GM21717 (cell line): ENCODE results near the gene PTPN2.
"Not testable (repeated sequence)": the region's sequence is repeated elsewhere in the genome, so short reads cannot be mapped to it uniquely, and the experiment has no call there.

Experiments
- ATAC-seq: cut with Tn5 transposase; IDR thresholded peaks from one replicate; pipeline ENCODE4 v1.9.1; 2021; ENCODE audit warnings: mild to moderate bottlenecking, moderate library complexity; ENCODE audit not compliant: unreplicated experiment

Gene PTPN2

DNA sequence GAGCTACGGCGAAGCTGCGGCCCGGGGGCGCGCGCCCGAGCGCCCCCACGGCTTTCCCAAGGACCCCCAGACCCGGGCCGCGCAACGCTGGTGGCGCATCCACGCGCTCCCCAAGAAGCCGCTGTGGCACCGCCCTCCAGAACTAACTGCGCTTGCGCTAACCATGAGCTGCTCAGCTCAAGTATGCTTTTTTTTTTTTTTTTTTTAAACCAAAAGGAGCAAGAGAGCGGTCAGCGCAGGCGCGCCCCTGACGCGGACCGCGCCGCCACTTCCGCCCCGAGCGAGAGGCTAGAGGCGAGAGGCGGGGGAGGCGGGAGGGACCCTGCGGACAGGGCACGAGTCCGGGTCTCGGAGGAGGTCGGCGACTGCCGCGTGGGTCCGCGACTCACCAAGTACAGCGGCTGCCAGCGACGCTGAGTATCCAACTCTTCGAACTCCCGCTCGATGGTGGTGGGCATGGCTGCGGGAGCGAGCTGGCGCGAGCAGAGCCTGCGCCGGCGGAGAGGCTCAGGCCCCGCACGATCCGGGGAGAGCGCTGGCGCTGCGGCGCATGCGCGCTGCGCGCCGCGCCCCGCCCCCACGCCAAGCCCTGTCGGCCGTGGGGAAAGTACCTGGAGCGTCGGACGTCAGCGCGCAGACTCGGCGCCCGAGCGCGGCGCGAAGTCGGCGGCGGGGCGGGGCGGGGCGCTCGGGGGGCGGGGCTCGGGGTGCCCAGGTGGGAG, at the start of gene PTPN2:
TSS of gene PTPN2 (minus strand) at position 554 of the 722 bp plus-strand sequence. CDS start at position 458, 96 bp downstream.
- ATAC-seq = peak; percentile 53

DNA sequence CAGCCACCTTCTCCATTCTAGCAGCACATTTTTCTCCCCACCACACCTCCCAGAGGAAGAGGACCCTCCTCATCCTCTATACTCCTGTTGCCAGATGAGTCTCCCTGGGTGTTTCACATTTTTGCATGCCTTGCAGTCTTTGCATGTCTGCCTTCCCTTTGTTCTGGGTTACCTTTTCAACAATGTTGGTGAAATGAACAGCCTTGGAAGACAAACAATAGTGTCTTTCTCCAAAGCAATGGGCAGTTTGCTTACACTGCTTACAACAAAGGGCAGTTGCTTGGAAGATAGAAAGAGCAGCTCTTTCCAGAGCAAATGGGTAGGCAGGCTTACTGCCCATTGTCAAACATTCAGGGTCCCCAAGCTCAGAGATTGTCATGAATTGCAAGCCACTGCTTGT, 49.3 kb upstream of the PTPN2 start:
- no peak for ATAC-seq

DNA sequence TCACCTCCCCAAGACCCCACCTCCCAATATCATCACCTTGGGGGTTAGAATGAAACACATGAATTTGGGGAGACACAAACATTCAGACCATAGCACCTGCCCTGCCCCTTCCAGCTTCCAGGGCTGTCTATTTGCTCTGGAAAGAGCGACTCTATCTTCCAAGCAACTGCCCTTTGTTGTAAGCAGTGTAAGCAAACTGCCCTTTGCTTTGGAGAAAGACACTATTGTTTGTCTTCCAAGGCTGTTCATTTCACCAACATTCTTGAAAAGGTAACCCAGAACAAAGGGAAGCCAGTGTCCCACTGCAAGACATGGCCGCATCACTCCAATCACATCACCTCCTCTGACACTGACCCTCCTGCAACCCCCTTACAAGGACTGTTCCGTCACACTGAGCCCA, 46.9 kb upstream of the PTPN2 start:
- no peak for ATAC-seq

DNA sequence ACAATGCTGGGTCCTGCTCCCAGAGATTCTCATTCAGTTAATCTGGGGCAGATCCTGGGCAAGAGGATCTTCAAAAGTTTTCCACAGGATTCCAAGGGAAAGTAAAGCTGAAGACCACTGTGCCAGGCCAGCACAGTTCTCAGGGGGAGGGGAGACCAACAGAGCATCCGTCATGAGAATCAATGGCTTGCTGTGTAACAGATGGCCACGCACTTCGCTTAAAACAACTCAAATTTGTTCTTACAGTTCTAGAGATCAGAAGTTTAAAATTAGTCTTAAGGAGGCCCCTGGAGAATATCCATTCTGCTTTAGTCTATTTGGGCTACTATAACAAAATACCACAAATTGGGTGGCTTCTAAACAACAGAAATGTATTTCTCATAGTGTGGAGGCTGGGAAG, 46.3 kb upstream of the PTPN2 start:
- no peak for ATAC-seq

DNA sequence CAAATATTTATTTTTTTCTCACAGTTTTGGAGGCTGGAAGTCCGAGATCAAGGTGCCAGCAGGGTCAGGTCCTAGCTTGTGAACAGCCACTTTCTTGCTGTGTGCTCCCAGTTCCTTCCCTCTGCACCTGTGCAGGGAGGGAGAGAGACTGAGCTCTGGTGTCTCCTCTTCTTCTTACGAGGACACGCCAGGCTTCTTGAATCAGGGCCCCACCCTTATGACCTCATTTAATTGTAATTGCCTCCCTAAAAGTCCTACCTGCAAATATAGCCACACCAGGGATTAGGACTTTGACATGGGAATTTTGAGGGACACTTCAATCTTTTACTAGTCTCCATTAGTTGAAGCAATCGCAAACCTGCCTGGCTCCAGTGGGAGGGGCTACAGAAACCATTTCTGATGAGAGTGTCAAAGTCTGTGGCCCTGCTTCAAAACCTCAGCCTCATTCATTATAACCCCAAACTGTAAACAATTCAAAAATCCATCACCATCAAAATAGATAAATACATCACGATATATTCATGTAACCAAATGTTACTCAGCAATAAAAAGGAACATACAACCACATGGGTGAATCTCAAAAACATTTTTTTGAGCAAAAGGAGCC, 45.5 kb upstream of the PTPN2 start:
- ATAC-seq = no peak

DNA sequence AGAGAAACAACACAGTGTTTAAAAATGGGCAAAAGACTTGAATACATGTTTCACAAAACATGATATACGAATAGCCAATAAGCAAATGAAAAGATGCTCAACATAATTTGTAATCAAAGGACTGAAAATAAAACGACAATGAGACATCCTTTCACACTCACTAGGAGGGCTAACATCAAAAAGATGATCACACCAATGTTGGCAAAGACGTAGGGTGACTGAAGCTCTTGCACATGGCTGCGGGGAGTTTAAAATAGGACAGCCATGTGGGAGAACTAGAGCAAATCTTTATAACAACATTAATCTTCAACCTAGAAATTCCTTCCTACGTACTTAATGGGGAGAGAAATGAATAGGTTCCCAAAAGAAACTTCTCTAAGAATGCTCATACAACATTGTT, 44.6 kb upstream of the PTPN2 start:
- ATAC-seq = no peak

DNA sequence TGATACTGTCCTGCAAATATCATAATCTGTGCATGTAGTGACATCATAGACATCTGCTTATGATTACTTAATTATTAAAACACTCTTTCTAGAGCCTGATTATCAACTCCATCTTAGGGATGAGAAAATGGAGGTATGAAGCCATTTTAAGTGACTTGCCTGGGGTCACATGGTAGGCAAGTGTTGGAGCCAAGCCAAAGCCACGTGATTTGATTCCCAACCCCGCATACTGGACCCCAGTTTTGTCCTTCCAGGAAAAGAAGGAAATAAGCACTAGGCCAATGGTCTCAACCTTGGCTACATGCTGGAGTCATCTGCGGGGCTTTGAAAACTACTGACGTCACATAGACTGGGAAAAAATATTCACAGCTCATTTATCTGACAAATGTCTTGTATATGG, 44.2 kb upstream of the PTPN2 start:
- no peak for ATAC-seq

DNA sequence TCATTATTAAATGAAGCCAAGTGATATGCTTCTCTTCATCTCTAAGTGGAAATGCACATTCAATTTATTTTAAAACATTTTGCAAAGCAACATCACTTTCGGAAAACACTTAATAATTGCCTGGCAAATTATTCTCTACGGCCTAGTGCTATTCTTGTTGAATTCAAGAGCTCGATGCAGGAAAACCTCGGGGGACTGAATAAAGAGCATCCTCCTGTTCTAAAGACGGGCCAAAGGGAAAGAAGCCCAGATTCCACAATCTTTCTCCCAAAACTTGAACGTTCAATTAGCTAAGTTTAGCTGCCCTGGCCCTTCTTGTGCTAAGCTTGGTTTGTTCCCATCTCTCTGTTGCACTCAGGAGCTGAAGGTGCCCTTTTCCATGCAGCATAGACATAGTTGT, 40.6 kb upstream of the PTPN2 start:
- no peak for ATAC-seq

DNA sequence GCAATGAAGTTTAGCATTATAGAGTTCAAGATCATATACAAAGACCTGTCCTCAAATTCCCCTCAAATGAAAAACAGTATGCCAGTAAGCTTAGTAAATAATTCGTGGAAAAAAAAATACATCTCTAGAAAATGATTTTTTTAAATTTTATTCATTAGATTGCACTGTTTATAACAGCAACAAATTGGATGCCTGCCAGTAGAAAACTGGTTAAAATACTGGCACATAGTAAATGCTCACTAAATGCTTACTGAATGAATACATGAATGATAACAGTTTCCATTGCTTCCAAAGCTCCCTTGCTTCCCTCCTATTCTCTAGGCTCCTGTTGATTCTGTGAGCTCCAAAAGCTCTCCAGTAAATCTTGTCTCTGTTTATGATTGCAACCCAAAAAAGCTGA, 38.2 kb upstream of the PTPN2 start:
- no peak for ATAC-seq

DNA sequence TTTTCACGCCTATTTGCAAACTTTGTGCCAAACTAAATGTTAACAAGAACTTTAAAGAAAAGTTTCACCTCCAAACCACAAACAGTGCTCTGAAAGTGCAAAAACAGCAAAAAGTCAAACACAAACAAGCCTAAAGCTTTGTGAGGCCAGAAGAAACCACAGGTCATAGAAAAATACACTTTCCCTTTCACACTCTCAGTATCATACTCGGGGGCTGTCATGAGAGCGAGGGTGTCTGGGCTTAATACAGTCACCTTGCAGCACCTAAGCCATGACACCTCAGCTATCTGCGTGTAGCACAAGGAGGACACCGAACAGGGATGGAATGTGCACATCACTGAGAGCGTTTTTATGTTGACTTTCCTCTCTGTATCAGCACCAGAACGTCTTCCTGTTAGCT, 37.1 kb upstream of the PTPN2 start:
- no peak for ATAC-seq

DNA sequence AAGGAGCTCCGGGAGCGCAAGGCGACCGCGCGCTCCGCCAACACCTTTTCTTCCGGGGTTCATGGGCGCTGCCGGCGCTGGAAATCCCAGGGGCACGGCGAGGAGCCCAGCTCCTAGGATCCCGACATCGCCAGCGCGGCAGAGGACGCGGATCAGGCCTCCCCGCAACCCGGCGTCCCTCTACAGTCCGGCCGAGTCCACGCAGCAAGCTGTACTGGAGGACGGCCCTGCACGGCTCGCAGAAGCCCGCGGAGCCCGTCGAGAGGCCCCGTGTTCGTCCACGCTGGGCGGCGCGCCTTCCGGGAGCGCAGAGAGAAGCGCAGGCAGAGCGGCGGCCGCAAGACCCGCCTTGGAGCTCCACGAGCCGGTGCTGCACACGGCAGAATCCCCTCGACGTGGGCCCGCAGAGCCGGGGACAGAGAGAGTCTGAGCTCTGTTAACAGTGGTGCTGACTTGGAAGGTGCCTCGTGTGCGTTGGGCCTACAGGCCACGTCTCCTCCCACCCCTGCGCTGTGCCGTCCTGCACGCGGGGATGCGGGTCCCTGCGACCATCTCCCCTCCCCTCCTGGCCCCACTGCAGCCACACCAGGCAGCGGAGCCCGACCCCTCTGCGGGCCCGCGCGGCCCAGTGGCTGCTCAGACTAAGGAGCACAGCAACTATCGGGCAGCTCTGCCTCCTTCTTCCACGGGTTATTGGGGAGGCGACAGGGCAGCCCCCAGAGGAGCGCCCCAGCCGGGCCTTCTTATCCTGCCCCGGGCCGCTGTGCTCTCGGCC, 28.1 kb upstream of the PTPN2 start:
- no peak for ATAC-seq

DNA sequence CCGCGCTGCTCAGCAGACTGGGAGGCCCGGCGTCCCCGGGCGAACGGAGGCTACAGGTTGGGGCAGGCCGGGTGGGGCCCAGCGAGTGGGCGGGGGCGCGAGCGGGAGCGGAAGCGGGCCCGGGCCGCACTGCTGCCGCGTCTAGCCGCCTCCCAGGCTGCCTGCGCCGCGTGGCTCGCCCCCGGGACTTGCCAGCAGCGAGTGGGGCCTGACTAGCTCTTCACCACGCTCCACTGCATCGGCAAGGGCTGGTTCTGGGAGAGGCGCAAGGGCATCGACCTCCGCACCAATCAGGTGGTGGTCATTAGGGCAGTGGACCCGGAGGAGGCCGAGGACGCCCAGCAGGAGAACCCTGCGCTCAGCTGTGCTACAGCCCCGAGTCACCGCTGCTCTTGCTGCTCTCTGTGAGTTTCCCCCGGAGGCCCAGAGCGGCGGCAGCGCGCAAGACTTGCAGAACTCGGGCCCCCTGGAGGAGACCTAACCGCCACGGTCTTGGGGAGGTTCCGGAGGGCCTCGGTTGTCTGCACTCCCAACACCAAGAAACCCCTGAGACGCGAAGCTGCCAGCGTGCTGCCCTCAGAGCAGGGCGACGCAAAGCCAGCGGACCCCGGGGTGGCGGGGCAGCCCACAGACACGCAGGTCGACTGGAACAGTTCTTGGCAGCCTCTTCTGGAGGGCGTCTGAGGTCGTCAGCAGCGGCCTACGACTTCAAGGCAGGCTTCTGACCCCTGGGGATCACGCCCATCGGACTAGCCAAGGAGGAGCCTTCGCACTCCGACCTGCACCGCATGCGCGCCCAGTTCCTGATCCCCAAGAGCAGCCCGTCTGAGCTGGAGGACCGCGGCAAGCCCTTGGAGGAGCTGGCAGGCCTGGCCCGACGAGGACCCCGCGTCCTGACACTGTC, 27.2 kb upstream of the PTPN2 start:
- no peak for ATAC-seq

DNA sequence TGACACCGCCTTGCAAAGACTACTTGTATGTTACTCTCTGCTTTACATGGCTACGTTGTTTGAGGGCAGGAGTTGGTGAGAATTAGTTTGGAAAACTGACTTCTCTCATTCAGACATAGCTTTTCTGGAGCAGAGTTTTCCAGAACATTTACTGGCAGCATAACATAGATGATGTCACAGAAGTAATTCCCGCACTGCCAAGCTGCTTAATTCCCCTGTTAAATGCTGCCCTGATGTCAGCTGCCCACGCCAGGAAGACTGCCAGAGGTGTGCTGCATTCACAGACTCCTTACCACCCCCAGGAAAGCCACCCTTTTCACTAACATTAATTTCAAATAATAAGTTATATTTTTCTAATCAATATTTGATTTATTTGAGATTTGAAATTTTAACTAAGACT, 24.7 kb upstream of the PTPN2 start:
- ATAC-seq = no peak

DNA sequence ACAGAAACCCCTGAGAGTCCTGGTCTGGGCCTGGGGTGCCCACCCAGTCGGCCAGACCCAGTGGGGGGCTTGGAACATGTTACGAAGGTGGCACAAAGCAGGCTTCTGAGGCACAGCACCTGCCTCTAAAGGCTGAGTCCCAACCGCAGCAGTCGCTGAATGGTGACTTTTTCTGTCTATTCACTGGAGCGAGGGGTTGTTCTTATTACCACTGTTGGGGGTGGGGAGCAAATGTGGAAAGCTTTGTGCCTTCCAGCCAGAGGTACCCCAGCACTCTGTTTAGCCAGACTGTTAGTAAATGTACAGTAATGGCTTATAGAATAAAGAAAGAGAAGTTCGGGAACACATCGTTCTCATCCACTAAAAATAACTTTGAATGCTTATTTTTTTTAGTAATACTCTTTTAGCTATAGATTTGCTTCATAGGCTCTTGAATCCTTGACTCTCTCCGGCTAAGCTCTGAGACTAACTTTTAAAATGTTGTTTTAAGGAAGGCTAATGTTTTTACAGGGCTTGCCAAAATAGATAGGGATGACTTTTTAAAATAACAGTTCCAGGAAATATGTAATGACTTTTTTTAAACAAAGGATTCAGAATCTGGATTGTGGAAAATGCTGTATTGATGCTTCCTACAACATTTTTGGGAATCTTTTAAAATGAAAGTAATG, 23.4 kb upstream of the PTPN2 start:
- ATAC-seq = no peak

DNA sequence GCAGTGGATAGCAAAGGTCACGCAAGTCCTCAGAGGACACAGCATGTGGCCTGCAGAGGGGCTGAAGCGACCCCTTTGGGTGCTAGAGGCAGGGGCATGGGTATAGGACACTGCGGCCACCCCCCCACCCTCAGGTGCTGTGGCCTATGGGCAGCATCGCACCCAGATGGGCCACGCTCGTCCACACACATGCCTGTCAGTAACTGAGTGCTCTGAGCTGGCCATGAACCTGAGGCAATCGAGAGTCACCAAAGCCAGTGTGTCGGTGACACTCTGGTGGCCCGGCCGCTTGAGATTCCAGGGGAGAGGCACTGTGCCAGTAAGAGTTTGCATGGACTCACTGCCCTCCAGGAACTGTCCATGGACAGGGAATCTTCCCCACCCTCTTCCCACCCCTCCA, 22.7 kb upstream of the PTPN2 start:
- ATAC-seq = no peak

DNA sequence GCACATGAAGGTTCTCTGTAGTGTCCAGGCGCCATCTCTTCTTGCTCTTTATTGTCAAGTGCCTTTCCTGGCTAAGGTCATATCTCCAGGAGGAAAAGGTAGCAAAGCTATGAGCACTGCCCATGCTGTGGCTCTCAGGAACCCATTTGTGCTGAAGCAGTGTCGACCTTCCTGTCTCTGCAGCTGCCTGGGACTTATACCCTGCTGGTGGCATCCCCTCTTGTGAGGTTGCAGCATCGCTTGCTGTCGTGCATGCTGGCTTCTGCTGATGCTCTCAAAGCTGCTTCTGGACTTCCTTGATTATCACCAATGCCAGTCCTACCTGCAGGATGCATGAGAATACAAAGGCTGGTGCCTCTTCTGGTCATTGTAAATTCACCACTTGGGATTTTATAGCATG, 22.1 kb upstream of the PTPN2 start:
- ATAC-seq = no peak

DNA sequence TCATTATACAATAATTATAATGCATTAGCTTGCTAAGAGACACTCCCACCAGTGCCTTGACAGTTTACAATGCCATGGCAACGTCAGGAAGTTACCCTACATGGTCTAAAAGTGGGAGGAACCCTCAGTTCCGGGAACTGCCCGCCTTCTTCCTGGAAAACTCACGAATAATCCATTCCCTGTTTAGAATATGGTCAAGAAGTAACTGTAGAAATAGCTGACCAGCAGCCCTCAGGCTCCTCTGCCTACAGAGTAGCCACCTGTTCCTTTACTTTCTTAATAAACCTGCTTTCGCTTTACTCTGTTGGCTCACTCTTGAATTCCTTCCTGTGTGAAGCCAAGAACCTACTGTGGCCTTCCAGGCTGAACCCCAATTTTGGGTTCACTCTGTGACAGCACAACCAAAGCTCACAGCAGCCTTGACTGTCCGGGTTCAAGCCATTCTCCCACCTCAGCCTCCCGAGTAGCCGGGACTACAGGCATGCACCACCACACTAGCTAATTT, 20.0 kb upstream of the PTPN2 start:
- no peak for ATAC-seq

DNA sequence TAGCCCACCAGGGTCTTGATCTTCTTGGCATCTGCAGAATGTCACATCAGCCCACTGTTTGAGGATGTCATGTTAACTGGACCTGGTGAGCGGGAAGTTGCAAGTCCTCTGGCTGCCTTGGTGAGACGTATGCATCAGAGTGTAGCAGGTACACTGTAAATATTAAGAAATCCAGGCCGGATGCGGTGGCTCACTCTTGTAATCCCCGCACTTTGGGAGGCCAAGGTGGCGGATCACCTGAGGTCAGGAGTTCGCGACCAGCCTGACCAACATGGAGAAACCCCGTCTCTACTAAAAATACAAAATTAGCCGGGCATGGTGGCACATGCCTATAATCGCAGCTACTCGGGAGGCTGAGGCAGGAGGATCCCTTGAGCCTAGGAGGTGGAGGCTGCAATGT, 17.2 kb upstream of the PTPN2 start:
- ATAC-seq = not testable (repeated sequence)

DNA sequence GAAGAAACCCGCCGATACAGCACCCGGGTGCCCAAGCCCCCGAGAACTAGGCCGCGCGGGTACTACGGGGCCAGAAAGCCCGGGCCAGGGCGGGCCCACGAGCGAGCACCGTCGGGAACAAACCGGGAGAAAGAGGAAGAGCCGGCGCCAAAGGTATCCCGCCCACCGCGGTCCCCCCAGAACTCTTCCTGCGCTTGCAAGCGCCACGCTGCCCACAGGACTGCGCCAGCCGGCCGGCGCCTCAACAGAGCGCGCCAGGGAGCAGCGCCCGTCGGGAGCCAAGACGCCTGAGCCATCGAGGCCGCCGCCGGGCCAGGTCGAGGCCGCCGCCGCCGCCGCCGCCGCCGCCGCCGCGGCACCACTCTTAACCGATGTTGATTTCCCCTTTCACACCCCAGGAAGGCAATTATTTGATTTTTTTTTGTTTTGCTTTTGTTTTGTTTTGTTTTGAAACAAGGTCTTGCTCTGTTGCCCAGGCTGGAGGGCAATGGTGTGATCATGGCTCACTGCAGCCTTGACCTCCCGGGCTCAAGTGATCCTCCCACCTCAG, 12.8 kb upstream of the PTPN2 start:
- not testable (repeated sequence) for ATAC-seq

DNA sequence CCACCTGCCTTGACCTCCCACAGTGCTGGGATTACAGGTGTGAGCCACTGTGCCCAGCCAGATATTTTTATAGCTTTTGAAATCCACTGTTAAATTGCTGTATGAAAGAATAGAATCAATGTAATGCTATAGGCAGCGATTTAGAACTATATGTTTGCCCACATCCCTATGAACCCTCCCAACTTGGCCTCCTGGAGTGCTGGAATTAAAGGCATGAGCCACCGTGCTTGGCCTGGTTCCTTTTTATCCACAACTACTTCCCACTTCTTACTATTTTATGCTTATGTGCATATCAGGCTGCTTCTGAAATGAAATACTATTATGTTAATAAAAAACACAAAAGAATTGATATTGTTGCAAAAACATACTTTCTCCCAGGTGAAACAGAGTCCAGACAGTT, 11.6 kb upstream of the PTPN2 start:
- ATAC-seq = no peak
